ENCODE data around the gene MACROD1.

Gene MACROD1

DNA sequence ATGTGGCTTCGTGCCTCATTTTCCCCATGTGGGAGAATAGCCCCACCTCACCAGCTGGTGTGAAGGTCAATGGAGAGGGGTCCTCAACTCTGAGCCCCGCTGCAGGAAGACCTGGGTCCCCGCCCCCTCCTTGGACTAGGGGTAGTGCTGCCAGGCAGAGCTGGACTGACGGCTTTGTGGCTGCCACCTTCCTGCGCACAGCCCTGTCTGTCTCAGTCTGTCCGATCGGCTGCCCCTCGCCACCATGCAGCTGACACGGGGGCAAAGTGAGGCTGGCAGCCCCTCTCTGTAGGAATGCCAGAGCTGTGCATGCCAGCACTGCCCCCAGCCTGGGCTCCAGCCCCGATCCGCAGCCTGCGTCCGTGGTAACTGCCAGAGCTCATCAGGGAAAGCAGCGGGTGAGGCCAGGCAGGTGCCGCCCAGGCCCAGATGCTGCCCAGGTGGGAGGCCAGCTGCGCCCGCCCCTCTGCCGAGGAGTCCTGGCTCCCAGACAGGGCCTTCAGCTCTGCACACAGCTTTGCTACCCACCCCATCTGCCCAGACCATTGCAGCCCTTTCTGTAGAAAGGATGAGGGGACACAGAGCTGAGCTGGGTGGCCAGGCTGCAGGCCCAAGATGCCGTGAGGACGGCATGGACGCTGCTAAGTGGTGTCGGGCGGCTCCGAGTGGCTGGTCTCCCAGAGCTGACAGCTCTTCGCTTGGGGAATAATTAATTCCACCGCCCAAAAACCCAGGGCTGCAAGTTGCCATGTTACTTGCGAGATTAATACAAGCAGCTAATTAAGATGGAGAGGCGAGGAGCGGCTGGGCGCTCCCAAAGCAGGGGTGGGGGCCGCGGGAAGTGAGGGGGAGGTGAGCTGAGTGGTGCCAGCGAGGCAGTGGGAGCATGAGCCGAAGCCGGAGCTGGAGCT is 149.7 kb downstream of the MACROD1 start:
- DNase-seq (ENCODE audit: low read depth in 2 of 2): no peak

DNA sequence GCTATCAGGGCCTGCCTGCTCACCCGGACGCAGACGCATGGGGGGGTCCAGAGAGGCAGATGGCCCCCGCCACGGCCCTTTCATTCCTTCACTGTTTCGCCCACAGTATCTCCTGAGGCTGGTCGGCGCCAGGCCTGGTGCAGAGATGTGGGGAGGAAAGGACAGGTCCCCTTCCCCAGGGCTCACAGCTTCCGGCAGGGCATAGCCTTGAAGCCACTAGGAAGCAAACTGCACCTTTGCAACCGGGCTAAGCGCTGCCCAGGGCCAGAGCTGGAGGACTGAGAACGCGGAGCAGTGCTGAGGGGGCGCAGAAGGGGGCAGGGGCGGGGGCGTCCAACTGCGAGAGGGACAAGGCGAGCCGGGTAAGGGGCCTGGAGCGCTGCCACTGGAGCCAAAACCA is 150.4 kb downstream of the MACROD1 start:
- no peak for DNase-seq (ENCODE audit: low read depth in 2 of 2)

DNA sequence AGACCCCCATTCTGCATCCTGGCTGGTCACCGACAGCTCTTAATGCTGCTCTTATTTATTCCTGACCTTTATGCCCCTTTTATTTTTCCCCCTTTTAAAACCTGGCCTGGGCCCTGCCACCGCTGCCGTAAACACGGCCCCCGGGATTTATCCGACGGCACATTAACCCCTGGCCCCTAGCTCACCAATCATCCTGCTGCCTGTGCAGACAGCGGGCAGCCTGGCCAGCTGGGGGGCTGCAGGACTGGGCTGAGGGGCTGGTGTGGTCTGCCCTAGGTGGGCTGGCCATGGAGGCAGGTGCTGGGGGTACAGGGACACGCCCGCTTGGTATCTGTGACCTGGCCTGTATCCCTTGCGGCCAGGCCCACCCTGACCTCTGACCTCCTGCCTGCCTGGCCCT is 151.6 kb downstream of the MACROD1 start:
- no peak for DNase-seq (ENCODE audit: low read depth in 2 of 2)

DNA sequence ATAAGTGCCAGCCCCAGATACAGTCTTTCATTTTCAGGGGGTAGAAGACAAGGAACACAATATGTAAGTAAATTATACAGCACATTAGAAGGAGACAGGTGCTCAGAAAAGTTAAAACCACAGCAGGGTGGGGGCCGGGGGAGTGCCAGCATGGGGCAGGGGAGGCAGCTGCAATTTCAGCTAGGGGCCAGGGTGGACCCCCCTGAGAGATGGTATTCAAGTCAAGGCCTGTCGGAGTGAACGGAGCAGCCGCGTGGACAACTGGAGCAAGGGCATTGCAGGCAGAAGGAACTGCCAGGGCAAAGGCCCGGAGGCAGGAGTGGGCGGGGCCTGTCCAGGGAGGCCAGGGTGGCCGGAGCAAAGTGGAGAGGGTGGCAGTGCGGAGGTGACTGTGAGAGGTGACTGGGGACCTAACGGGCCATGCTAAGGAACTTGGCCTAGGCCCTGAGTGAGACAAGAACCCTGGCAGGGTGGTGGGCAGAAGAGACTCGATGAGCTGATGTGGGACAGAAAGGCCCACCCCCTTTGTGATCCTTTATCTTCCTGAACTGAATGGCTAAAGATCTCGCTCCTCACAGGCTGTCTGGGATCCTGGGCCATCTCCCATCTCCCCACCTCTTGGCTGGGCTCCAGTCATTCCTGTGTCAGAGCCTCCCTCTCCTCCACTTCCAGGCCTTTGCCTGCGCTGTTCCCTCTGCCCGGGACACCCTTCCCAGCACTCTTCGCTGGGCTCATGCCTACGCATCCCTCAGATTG is 152.6 kb downstream of the MACROD1 start:
- DNase-seq (ENCODE audit: low read depth in 2 of 2): no peak

DNA sequence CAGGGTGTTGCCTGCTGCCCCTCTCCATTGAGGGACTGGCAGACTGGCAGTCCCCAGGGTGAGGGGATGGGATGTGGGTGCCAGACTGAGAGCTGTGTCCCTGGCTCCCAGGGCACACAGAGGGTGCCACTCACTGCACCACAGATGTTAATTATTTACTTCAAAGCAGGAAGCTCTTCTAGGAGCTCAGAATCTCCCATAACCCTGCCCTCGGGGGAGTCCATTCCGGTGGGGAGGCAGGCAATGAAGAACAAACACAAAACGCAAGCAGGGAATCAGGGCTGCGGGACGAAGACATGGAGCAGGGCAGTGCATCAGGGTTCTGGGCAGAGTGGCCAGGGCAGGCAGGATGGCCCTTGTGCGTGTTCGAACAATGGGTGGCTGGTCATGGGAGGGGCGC is 154.5 kb downstream of the MACROD1 start:
- DNase-seq (ENCODE audit: low read depth in 2 of 2): no peak

DNA sequence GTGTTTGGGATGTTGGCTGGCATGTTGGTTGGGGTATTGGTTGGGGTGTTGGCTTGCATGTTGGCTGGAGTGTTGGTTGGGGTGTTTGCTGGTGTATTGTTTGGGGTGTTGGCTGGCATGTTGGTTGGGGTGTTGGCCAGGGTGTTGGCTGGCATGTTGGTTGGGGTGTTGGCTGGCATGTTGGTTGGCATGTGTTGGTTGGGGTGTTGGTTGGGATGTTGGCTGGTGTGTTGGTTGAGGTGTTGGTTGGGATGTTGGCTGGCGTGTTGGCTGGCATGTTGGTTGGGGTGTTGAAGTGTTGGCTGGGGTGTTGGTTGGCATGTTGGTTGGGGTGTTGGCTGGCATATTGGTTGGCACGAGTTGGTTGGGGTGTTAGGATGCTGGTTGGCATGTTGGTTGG is 155.1 kb downstream of the MACROD1 start:
- DNase-seq (ENCODE audit: low read depth in 2 of 2): no peak

DNA sequence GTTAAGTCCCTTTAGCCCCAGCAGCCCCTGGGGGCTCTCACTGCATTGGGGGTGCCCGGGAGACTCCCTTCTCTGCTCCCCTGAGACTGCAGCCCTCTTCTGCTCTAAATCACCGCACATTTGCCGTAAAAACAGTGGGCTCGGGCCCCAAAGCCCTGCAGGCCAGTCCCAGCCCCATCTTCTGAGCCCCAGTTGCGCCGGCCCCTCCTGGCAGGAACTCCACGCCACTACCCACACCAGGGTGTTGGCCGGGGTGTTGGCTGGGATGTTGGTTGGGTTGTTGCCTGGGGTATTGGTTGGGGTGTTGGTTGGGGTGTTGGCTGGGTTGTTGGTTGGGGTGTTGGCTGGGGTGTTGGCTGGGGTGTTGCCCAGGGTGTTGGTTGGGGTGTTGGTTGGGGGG is 156.2 kb downstream of the MACROD1 start:
- DNase-seq (ENCODE audit: low read depth in 2 of 2): no peak

DNA sequence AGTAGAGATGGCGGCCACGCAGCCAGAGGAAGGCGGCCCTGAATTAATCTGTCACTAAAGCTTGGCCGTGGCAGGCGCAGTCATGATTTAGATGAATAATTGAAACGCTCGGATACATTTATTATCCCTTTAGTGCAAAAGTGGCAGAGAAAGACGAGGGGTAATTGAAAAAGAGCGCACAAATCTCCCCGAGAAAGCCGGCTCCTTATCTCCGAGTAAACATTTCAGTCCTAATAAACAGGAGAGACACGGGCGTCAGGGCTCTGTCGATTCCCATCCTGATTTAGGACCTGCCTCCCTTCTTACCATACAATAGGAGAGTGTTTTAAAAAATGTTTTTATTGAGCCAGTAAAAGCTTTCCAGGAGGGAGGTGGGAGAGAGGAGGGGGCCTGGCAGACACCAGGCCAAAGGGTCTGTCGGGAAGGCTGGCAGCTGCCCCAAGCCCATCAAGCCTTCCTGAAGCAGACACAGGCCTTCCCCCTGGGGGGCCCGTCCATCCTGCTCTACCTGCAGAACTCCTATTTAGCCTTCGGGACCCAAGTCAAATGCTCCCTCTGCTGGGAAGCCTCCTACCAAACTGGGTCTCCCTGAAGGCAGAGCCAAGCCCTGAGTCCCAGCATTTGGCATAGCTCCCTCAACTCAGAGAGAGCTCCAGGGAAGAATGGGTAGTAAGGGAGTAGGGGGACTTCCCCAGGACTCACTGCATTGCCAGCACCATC is 156.8 kb downstream of the MACROD1 start:
- no peak for DNase-seq (ENCODE audit: low read depth in 2 of 2)

DNA sequence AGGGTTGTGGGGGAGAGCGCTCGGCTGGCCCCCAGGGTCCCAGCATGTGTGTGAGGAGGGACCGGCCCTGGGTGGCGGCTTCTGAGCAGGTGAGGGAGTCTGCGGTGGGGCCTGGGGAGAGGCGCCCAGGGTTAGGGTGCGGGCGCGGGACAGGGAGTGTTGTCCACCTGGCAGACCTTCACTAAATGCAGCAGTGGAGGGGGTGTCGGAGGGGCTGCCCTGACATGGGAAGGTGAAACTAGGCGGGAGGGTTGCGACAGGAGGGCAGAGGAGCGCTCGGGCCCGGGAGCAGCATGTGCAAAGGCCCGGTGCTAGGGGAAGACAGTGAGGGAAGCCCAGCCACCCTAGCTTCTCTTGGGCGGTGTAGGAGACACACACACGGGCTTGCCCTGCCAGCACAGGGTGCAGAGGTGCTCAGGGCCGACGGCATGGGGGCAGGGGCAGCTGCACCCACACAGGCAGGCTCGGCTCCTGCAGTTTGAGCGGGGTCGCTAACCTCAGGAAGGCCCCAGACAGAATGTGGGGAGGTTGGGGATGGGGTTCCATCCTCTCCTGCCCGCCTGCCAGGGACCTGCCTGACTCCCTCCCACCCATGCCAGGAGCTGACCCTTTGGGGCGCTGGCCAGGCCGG is 157.5 kb downstream of the MACROD1 start:
- no peak for DNase-seq (ENCODE audit: low read depth in 2 of 2)

DNA sequence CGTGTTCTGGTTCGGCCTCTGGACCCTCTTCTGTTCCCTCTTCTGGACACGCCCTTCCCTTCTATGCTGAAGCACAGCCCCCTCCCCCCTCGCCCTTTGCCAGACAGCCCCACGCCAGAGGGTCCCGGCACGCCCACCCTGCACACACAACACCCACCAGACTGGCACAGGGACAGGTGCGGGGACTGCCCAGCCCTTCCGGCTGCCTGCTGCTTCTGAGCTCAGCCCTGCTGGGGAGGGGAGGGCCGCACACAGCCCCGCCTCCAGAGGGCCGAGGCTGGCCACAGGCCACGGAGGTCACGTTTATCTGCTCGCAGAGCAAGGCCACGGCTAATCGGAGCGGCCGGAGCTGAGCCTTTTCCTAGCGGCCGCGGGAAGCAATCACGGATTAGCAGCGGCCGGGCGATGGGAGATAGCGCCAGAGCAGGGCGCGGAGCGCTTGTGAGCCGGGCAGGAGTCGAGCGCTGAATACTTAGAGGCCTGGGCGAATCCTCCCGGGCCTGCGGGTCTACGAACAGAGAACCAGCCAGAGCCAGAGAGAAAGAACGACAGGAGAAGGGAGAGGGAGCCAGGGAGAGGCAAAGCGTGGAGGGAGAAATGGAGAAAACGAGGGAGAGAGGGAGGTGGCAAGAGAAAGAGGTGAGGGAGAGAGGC is 158.2 kb downstream of the MACROD1 start:
- no peak for DNase-seq (ENCODE audit: low read depth in 2 of 2)

DNA sequence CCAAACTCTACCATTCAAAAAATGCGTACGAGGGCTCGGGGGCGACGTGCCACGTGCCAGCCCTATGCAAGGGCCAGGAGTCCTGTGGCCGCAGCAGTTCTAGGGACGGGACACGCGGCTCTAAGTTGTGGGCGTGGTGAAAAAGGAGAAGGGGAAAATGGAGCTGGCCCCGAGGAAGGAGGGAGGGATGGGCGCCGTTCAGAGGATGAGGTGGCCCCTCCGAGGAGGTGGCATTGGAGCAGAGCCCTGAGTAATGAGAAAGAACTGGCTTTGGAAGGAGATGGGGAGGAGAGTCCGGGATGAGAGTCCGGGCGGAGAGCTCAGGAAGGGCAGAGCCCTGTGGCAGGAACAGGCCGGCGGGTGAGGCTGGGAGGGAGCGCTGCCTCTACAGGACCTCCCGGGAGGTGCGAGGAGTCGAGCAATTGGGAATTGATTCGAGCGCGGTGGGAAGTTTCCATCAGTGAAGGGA is 158.7 kb downstream of the MACROD1 start:
- no peak for DNase-seq (ENCODE audit: low read depth in 2 of 2)

DNA sequence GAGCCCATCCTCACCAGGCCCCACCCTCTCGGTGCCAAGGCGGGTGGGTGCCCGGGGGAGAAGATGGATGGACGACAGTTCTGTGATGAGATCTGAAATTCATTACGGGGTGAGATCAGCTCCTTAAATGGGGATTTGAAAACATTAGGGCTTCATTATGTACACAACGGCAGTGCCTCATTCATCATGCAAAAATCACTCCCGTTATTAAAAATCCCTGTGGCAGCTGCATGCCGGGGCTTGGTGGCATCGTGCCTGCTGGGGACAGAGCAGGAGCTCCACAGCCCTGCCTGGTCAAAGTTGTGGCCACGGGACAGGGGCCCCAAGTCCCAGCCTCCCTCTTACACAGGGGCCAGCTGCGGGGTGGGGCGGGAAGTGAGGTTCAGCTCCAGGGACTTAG is 159.5 kb downstream of the MACROD1 start:
- no peak for DNase-seq (ENCODE audit: low read depth in 2 of 2)

DNA sequence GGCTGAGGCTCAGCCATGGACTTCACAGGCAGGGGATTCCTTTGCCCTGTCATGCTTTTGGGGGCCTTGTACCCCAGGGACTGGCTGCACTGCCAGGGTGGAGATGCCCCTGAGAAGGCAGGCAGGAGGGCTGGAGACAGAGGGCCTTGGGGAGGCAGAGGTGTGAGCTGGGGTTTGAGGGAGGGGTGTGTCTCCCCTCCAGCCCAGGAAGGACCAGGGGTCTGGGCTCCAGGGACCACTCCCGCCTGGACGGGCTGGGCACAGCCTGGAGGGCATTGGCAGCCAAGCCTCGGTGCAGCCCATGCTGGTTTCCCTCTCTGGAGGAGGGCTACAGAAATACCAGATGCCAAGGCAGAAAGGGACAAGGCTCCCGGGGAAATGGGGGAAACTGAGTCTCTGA is 160.2 kb downstream of the MACROD1 start:
- no peak for DNase-seq (ENCODE audit: low read depth in 2 of 2)

DNA sequence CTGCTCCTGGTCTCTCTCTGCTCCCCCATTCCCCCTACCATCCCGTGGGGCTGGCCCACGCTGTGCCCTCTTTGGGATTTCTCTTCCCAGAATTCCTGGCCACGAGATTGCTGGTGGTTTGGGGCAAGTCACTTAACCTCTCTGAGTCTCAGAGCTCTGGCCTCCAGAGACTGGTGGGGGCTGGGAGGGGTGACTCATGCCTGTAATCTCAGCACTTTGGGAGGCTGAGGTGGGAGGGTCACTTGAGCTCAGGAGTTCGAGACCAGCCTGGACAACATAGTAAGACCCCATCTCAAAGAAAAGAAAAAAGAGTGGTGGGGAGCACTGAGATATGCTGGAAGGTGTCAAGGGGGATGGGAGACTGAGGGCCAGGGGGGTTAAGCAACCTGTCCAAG is 161.3 kb downstream of the MACROD1 start:
- no peak for DNase-seq (ENCODE audit: low read depth in 2 of 2)

DNA sequence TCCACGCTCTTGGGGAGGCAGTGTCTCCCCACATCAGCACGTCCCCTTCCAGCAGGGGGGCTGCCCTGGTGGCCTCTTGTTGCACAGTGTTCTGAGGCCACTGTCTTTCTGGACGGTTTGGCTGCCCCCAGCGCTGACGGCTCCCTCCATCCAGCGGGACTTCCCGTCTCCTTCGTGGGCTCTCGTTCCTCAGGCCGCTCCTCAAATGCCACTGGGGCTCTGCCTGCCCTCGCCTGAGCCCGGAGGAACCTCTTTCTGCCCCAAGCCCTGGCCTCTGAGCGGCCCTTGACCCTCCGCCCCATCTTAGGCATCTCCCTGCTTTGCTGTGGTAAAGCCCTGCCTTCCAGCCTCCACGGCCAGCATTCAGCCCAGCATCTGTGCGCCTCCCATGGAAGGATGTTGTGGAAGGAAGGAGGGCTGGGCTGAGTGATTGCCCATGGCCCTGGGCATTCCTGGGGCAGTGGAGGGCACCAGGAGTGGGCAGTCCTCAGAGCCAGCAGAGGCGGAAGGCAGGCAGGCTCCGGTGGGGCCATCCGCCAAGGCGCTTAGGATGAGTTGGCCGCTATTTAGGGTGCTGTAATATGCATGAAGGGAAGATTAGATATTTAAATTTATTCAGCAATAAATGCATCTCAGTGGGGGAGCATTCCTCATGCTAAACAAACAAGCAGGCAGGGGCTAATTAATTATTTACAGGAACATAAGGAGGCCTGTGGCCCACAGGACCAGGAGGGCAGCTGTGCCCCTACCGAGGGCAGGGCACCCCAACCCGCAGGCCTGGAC is 161.9 kb downstream of the MACROD1 start:
- no peak for DNase-seq (ENCODE audit: low read depth in 2 of 2)

DNA sequence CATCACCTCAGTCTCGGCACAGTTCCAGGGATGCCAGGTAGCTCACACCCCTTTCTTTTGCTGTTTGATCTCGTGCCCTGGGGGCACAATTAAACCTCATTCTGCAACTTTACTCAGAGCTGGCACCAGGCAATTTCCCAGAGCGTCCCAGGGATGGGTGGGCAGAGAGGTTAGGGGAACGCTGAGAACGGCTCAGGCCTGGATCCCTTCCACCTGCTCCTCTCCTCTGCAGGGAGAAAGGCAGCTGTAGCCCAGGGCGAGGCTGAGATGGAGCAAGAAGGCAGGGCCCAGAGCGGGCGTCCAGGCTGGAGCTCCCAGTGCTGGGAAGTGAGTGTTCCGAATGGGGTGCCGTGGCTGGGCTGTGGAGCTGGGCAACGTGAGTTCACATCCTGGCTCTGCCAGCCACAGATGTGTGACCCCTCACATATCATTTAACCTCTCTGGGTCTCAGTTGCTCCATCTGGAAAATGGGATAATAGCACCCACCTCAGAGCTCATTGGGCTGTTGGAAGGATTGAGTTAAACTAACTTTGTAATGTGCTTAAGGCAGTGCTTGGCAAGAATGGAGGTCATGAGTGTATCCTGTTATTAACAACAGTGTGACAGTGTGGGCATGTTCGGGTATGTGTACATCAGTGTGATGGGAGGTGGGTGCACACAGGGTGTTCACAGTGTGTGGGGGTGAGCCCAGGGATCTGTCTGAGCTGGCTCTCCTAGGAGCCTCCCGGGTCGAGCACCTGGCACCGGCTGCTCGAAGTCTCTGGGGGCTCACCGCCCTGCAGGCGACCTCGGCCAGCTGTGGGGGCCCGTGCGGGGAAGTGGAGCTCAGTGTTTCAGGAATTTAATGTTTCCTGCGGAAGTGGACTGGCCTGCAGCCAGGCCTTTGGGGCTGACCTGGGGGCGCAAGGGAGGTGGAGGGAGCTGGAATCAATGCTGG is 164.2 kb downstream of the MACROD1 start:
- no peak for DNase-seq (ENCODE audit: low read depth in 2 of 2)

DNA sequence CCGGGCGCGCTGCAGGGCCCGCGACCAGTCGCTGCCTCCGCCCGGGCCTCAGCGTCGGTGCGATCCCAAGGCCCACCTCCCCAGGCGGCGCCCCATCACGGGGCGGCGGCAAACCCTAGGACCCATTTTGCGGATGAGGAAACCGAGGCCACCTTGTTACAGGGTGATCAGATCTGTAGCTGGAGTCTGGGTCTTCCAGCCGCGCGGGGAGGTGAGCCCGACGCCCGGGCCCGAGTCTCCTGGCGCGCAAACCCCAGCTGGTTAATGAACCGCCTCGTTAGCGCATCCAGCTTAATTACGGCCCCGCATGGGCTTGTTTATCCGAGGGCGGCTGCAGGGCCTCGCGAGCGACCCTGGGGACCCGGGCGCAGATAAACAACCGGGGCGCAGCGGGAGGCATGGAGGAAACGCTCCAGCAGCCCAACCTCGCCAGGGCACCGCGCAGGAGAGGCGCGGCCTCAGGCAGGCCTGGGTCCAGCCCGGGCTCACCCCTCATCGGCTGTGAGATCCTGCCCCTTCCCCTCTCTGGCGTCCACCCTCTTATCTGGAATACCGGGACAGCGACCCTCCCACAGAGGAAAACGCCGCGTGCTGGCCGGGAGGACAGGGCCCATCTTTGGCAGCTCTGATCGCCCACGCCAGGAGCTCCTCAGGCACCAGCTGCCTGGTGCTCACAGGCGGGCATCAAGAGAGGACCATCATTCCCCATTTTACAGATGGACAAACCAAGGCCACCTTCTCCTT is 165.0 kb downstream of the MACROD1 start:
- no peak for DNase-seq (ENCODE audit: low read depth in 2 of 2)

DNA sequence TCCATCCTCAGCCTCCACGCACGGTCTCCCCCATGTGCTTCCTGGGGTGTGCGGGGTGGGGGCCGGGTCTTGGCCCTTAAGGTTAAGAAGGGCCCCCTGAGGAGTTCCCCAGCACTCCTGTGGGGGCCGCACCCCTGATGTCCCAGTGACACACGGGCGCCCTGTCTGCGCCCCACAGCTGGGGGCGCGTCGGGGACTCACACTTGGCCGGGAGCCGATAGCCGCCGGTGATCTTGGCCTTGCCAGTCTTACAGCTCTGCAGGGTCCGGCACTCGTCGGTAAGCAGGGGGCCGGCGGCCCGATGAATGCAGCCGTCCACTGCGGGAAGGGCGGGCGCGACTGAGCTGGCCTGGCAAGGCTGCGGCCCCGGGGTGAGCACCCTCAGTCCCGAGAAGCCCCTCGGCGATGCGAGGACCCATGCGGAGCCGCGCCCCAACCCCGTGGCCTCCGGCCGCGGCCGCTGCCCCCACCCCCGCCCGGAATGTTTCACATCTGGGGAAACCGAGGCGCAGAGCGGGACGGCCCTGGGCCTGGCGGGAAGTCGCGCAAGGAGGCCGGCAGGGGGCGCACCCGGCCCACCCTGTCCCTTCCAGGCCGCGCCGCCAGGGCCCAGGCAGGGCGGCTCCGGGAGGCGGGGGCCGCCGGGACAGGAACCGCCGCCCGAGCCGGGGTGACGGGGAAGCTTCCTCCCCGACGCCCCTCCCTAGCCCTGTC is 165.7 kb downstream of the MACROD1 start:
- peak; percentile 39 to 61 for DNase-seq (ENCODE audit: low read depth in 2 of 2)

All from stimulated activated CD4-positive, alpha-beta T cell treated with anti-CD3 and anti-CD28 coated beads, Interleukin-12 subunit alpha, Interleukin-12 subunit beta, amount 100 ng/mL, for 24 hours (primary cell).